ENCODE measurements around the gene GNB1. TPM values are rescaled to one million over a fixed set of nuclear protein-coding genes. Genes with fewer than 3 reads are reported as not detected.

Gene GNB1
- polyA plus RNA-seq, 1 donor, result 226 TPM

- no peaks in the 10 kb centered on the region for H3K9me3 ChIP-seq (ENCODE audit: control insufficient read depth, low read depth, low read length)
- H3K36me3 ChIP-seq (ENCODE audit: control insufficient read depth, insufficient read depth, low read length), result peaks cover 16% of the 10 kb centered on the region
- DNase-seq, result no peak
- peaks cover 5% of the 10 kb centered on the region for H3K4me1 ChIP-seq (ENCODE audit: control insufficient read depth, insufficient read depth, low read length)
- H3K27me3 ChIP-seq (ENCODE audit: control insufficient read depth, insufficient read depth, low read length), result no peaks in the 10 kb centered on the region
- no peak overlapping the region for H3K4me3 ChIP-seq (ENCODE audit: low read length)
- no peak overlapping the region for H3K27ac ChIP-seq (ENCODE audit: low read length)
- 80% methylated on average over 1 of the region's 7 CpGs for WGBS (ENCODE audit: insufficient coverage, low lambda C conversion rate)
Observed at GRCh38 chr1:1853593-1854257, 37.2 kb downstream of the GNB1 start.

- 80% methylated on average over 2 of the region's 10 CpGs for WGBS (ENCODE audit: insufficient coverage, low lambda C conversion rate)
- H3K27ac ChIP-seq (ENCODE audit: low read length), result no peak overlapping the region
- peaks cover under 1% of the 10 kb centered on the region for H3K4me1 ChIP-seq (ENCODE audit: control insufficient read depth, insufficient read depth, low read length)
Observed at GRCh38 chr1:1852619-1853414, 38.1 kb downstream of the GNB1 start.

GRCh38 chr1:1847890-1848289, 43.0 kb downstream of the GNB1 start:
- Histone ChIP-seq H3K27me3 (ENCODE audit: control insufficient read depth, insufficient read depth, low read length) (no peaks in the 10 kb centered on the region), H3K4me3 (ENCODE audit: low read length) (no peak overlapping the region), H3K27ac (ENCODE audit: low read length) (no peak overlapping the region), H3K36me3 (ENCODE audit: control insufficient read depth, insufficient read depth, low read length) (peaks cover 13% of the 10 kb centered on the region), H3K9me3 (ENCODE audit: control insufficient read depth, low read depth, low read length) (no peaks in the 10 kb centered on the region), H3K4me1 (ENCODE audit: control insufficient read depth, insufficient read depth, low read length) (peaks cover 21% of the 10 kb centered on the region)
- DNase-seq, result no peak
- 67% methylated on average over 5 of the region's 10 CpGs for WGBS (ENCODE audit: insufficient coverage, low lambda C conversion rate)

More at GRCh38 chr1:1852619-1853414, 38.1 kb downstream of the GNB1 start:
- H3K9me3 ChIP-seq (ENCODE audit: control insufficient read depth, low read depth, low read length), result no peaks in the 10 kb centered on the region
- H3K36me3 ChIP-seq (ENCODE audit: control insufficient read depth, insufficient read depth, low read length), result peaks cover 16% of the 10 kb centered on the region
- no peak overlapping the region for H3K4me3 ChIP-seq (ENCODE audit: low read length)
- no peaks in the 10 kb centered on the region for H3K27me3 ChIP-seq (ENCODE audit: control insufficient read depth, insufficient read depth, low read length)
- DNase-seq, result no peak

GRCh38 chr1:1847061-1847850, 43.6 kb downstream of the GNB1 start:
- no peaks in the 10 kb centered on the region for H3K27me3 ChIP-seq (ENCODE audit: control insufficient read depth, insufficient read depth, low read length)
- DNase-seq, result peak; percentile 63 to 80
- peaks cover 21% of the 10 kb centered on the region for H3K4me1 ChIP-seq (ENCODE audit: control insufficient read depth, insufficient read depth, low read length)
- peak overlapping the region; percentile 71 for H3K27ac ChIP-seq (ENCODE audit: low read length)
- H3K9me3 ChIP-seq (ENCODE audit: control insufficient read depth, low read depth, low read length), result no peaks in the 10 kb centered on the region
- H3K4me3 ChIP-seq (ENCODE audit: low read length), result no peak overlapping the region
- H3K36me3 ChIP-seq (ENCODE audit: control insufficient read depth, insufficient read depth, low read length), result peaks cover 10% of the 10 kb centered on the region
- no CpG with 5 or more reads among the region's 8 CpGs for WGBS (ENCODE audit: insufficient coverage, low lambda C conversion rate)

- peak overlapping the region; percentile 71 for H3K27ac ChIP-seq (ENCODE audit: low read length)
- H3K4me1 ChIP-seq (ENCODE audit: control insufficient read depth, insufficient read depth, low read length), result peaks cover 21% of the 10 kb centered on the region
- WGBS (ENCODE audit: insufficient coverage, low lambda C conversion rate), result no CpG with 5 or more reads among the region's 5 CpGs
Observed at GRCh38 chr1:1846386-1846918, 44.4 kb downstream of the GNB1 start.

DNA sequence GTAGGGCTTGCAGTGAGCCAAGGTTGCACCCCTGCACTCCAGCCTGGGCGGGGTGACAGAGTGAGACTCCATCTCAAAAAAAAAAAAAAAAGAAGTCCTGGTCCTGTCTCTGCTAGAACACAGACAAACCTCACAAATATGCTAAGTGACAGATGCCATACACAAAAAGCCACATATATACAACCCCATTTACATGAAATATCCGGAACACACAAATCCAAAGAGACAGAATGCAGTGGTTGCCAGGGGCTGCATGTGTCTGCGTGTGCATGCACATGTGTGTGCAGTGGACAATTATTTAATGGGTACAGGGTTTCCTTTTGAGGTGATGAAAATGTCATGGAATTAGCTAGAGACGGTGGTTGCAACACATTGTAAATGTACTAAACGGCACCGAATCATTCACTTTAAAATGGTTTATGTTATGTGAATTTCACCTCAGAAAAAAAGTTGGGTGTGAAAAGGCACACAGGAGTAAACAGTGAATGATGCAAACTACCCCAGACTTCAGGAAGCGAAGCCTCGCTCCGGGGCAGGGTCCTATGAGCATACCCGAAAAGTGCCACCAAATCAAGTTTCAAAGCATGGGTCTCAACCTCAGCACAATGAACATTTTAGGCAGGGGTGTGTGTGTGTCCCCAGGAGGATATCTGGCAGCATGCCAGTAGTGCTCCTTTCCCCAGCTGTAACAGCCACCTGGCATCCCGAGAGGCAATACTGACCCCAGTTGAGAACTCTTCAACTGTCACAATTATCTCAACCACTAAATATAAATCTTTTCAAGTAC, 48.3 kb downstream of the GNB1 start:
- H3K4me1 ChIP-seq (ENCODE audit: control insufficient read depth, insufficient read depth, low read length), result peaks cover 19% of the 10 kb centered on the region

More at GRCh38 chr1:1846386-1846918, 44.4 kb downstream of the GNB1 start:
- H3K36me3 ChIP-seq (ENCODE audit: control insufficient read depth, insufficient read depth, low read length), result peaks cover 7% of the 10 kb centered on the region
- H3K9me3 ChIP-seq (ENCODE audit: control insufficient read depth, low read depth, low read length), result no peaks in the 10 kb centered on the region
- H3K27me3 ChIP-seq (ENCODE audit: control insufficient read depth, insufficient read depth, low read length), result no peaks in the 10 kb centered on the region
- DNase-seq, result no peak
- no peak overlapping the region for H3K4me3 ChIP-seq (ENCODE audit: low read length)

DNA sequence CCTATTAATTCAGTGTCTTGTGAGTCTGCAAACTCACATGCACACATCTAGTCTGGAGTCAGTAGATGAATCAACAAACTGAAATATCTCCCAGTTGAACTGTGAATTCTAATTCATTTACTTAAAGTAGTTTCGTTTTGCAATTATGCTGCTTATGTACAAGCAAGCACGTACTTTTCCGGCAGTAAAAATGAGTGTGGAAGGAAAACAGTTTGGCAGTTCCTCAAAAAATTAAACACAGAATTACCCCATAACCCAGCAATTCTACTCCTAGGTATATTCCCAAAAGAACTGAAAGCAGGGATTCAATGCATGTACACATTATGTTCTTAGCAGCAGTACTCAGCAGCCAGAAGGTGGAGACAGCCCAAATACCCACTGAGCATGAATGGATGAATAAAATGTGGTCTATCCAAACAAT, 49.3 kb downstream of the GNB1 start:
- Histone ChIP-seq H3K4me3 (ENCODE audit: low read length) (no peak overlapping the region), H3K27ac (ENCODE audit: low read length) (no peak overlapping the region), H3K27me3 (ENCODE audit: control insufficient read depth, insufficient read depth, low read length) (no peaks in the 10 kb centered on the region), H3K36me3 (ENCODE audit: control insufficient read depth, insufficient read depth, low read length) (peaks cover 14% of the 10 kb centered on the region), H3K9me3 (ENCODE audit: control insufficient read depth, low read depth, low read length) (no peaks in the 10 kb centered on the region), H3K4me1 (ENCODE audit: control insufficient read depth, insufficient read depth, low read length) (peaks cover 9% of the 10 kb centered on the region)
- DNase-seq, result no peak
- 90% methylated on average over 3 of the region's 3 CpGs for WGBS (ENCODE audit: insufficient coverage, low lambda C conversion rate)

More for the DNA sequence above, 48.3 kb downstream of the GNB1 start:
- no peak overlapping the region for H3K27ac ChIP-seq (ENCODE audit: low read length)
- H3K9me3 ChIP-seq (ENCODE audit: control insufficient read depth, low read depth, low read length), result no peaks in the 10 kb centered on the region
- no peak overlapping the region for H3K4me3 ChIP-seq (ENCODE audit: low read length)
- H3K27me3 ChIP-seq (ENCODE audit: control insufficient read depth, insufficient read depth, low read length), result no peaks in the 10 kb centered on the region
- no CpG with 5 or more reads among the region's 11 CpGs for WGBS (ENCODE audit: insufficient coverage, low lambda C conversion rate)
- peaks cover 10% of the 10 kb centered on the region for H3K36me3 ChIP-seq (ENCODE audit: control insufficient read depth, insufficient read depth, low read length)
- DNase-seq, result no peak

GRCh38 chr1:1839311-1839965, 51.4 kb downstream of the GNB1 start:
- Histone ChIP-seq H3K9me3 (ENCODE audit: control insufficient read depth, low read depth, low read length) (no peaks in the 10 kb centered on the region), H3K27me3 (ENCODE audit: control insufficient read depth, insufficient read depth, low read length) (no peaks in the 10 kb centered on the region), H3K27ac (ENCODE audit: low read length) (no peak overlapping the region), H3K4me3 (ENCODE audit: low read length) (no peak overlapping the region), H3K4me1 (ENCODE audit: control insufficient read depth, insufficient read depth, low read length) (no peaks in the 10 kb centered on the region), H3K36me3 (ENCODE audit: control insufficient read depth, insufficient read depth, low read length) (peaks cover 32% of the 10 kb centered on the region)
- WGBS (ENCODE audit: insufficient coverage, low lambda C conversion rate), result no CpG with 5 or more reads among the region's 10 CpGs
- DNase-seq, result no peak

DNA sequence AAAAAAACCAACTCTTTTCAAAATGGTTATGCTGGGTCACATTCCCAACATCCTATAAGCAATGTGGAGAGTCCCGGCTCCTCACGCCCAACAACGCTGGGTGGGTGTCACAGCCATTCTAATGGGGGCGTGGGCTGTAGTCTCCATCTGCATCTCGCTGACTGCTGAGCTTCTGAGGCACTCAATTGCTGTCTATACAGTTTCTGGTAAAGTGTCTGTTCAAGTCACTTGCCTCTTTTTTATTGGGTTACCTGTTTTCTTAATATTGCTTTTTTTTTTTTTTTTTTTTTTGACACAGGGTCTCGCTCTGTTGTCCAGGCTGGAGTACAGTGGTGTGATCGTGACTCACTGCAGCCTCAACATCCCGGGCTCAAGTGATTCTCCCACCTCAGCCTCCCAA, 54.8 kb downstream of the GNB1 start:
- no peak overlapping the region for H3K27ac ChIP-seq (ENCODE audit: low read length)
- H3K27me3 ChIP-seq (ENCODE audit: control insufficient read depth, insufficient read depth, low read length), result no peaks in the 10 kb centered on the region
- no peaks in the 10 kb centered on the region for H3K4me1 ChIP-seq (ENCODE audit: control insufficient read depth, insufficient read depth, low read length)
- H3K9me3 ChIP-seq (ENCODE audit: control insufficient read depth, low read depth, low read length), result no peaks in the 10 kb centered on the region
- no CpG with 5 or more reads among the region's 8 CpGs for WGBS (ENCODE audit: insufficient coverage, low lambda C conversion rate)
- no peak for DNase-seq
- no peak overlapping the region for H3K4me3 ChIP-seq (ENCODE audit: low read length)
- peaks cover 49% of the 10 kb centered on the region for H3K36me3 ChIP-seq (ENCODE audit: control insufficient read depth, insufficient read depth, low read length)
